Right lobe of liver (tissue), 4 donors: ENCODE data around the gene CFAP61.

Experiments
- CTCF ChIP-seq, 4 donors: fragments of 200-600 bp in 3 of 4; fragments of 450-650 bp in 1 of 4; IDR thresholded peaks; one replicate each; pipeline versions ENCODE4 v1.5.1 to v1.8.0; 2016 to 2022; ENCODE audit warnings: antibody characterized with exemption in 4 of 4, mild to moderate bottlenecking in 2 of 4
- POLR2A ChIP-seq: fragments of 450-650 bp; IDR thresholded peaks from one replicate; pipeline ENCODE4 v1.6.1; 2017; ENCODE audit warnings: antibody characterized with exemption, mild to moderate bottlenecking
- donor health status: DM: no; HTN: no; CAD: no.
- donor health status: DM: no; HTN: no; CAD: no.
- donor health status: DM: no; HTN: yes; CAD: no.

- TF ChIP-seq CTCF (IDR thresholded peaks at IDR 0.05) (no peak), POLR2A (no peak)
Observed at GRCh38 chr20:20089939-20090338, 37.6 kb downstream of the CFAP61 start.
